Measurements from ENCODE around the gene CDK14.

The CDK14 gene

DNA sequence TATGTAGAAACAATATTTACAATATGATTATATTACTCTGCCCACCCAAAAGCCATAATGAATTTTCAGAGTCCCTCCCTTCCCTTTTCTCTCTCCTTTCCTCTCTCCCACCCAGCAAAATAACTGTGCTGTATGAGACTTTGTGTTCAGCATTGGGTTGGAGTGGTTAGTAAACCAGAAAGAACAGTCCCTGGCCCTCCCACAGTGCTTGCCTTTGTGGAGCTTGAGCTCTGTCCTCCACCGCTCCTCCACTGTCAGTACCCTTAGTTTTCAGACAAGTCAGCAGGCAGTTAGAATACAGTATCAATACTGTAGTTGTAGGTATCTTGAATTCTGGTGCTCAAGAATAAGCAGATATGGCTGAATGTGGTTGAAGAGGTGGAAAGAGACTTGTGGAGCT lies 92.7 kb downstream of the CDK14 start:
- no peak for DNase-seq

DNA sequence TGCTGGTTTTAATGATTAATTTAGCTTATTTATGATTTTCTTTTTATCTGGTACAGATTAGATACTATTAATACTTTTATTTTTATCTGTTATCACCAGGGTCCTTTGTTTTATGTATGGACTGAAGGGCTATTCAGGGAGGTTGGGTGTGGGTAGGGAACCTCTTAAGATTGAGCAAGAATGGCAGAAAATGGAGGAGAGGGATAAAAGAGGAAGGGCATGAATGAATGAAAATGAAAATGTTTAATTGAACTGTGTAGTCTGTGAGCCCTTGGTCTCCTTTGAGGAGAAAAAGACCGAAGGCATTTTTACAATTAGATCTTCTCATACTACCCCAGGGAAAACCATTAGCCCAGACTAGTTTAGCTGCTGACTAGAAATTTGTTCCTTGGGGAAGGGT lies 93.1 kb downstream of the CDK14 start:
- DNase-seq: no peak

DNA sequence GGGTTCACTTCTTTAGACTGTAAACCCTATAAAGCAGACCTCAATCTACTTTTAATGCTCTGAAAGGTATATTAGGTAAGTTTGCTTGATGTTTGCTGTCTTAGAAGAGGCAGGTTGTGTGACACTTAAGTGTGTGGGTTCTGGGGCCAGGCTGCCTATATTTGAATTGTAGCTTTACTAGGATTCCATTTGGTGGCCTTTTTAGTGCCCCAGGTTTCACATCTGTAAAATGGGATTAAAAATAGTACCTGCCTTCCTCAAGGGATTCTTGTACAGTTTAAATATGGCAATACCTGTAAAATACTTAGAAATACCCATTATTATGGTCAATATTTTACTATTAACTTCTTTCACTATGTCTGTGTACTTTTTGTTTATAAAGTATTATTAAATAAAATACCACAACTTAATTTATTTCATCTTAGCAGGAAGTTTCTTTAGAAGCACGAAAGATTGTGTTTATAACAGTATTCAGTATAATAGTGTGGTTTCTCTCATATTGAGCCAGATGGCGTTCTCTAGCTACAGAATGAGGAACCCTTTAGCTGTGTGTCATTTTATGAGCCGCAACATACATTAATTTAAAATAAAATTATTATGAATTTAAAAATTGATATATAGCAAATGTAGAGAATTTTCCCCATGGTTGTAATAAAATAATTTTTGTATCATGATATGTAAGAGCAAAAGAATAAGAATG lies 94.2 kb downstream of the CDK14 start:
- no peak for DNase-seq

DNA sequence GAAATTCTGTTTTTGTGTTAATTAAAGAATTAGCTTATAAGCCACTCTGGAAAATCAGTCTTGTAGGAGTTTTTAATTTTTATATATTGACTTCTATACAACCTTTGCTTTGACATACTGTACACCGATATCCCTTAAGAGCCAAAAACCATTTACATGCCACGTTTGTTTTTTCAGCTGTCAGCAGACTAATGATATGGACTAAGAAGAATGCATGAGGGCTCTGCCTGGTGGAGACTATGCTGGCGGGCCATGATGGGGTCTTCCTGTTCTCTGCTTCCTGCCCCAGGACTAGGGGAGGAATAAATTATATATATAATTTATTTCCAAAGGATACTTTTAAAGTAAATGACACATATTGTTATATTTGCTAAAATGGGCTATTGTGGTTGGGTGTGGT lies 96.3 kb downstream of the CDK14 start:
- no peak for DNase-seq

DNA sequence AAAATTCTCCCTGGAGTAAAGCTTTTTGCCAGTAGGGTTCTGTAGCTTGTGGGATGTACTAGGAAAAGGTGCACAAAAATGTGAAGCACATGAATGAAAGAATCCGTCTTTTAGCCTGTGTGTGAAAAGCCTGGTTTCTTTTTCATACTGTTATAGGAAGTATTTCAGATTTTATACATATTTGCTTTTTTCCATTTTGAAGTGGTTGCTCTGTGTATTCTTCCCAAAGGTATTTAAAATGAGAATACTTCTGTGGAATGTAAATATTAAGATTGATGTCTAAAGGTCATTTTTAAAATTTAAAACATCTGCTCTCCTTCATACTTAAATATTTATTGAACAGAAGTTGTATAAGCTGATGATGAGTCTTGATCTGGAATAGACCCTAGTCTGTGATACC lies 96.8 kb downstream of the CDK14 start:
- no peak for DNase-seq

DNA sequence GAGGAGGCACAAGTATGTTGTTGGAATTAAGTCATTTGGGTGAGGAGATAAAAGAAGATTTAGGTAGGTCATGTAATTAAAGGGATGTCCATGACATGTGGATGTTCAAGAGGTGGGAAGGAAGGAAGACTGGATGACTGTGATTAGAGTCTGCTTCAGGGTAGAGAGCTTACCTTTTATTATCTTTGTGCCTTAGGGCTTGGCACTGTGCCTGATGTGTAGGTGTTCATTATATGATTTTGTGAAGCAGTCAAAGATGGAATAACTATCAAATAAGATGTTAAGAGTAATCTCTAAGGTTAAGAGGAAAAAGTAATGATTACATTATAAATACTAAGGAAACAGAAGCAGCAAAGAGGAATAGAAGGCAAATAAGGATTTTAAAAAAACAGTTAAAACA lies 97.8 kb downstream of the CDK14 start:
- DNase-seq: no peak

DNA sequence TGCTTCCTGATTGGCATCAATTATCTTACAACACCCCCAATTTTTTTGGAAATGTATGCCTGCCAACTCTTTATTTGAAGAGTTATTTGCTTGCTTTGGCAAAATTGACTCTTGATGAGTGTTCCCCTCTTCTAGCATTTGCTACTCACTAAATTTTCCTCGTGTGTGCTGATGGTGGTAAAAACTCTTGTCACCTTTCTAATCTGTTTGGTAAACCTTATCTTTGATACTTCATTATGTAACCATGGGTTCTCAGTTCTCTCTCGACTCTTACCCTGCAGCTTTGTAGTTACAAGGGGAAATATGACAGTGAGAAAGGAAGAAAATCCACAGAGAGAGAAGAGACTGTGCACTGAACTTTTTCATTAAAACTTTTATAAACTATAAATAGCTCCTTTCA lies 102.5 kb downstream of the CDK14 start:
- no peak for DNase-seq

DNA sequence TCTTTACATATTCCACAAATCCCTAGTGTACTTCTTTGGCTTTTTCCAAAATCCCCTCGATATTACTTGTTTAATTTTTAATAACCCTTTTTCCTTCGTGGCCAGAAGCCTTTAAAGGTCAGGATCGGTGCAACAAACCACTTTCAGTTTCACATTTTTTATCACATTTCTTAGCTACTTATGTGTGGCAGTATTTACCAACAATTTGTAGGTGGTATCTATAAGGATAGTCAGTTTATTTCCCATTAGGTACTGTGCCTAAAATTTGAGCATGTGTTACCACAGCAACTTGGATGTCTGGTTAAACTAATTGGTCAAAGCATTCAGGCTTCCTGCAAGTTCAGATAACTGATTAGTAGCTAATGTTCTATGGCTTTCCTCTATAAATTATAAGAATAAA lies 104.9 kb downstream of the CDK14 start:
- no peak for DNase-seq

DNA sequence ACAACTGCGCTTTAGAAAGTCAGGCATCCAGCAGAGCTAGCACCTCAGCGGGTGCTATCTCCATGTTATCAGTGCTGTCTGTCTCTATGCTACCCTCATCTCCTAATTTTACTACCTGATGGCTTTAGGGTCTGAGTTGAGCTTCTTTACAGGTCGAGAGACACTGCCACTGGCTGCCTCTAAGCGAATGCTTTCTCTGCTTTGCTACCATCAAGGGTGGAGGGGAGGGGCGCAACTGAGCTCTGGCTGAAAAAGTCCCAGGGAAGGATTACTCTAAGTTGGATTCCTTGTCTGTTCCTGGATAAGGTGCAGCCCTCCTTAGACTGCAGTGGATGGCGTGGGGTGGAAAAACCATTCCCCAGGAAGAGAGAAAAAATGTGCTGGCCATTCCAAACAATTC lies 105.7 kb downstream of the CDK14 start:
- DNase-seq: no peak

DNA sequence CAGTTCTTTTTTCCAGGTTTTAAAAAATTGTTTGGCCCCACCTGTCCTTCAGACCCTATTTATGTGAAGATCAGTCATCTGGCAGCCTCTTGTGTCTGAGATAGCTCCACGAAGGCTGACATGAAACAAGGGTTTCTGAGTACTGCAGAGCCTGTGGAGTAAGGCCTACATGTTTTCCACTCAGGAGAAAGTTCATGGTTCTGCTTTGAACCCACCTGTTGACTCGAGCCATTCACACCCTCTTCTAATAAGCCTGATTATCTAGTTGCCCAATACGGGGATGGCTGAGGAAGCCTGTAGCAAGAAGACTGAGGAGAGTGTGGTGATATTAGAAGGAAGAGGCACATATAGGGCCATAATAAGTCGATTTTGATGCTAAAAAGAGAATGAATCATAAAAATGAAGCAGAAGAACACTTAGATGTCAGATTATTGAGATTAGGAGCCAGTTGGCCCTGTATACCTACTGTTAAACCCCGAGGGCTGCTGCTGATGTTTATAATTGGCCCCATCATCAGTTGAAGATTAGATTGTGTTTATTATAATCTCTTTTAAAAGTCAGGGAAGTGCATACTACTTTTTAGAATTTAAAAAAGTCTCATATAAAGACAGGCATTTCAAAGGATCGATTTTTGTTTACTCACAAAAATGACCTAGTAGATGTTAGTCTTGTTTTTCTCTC lies 109.4 kb downstream of the CDK14 start:
- no peak for DNase-seq

DNA sequence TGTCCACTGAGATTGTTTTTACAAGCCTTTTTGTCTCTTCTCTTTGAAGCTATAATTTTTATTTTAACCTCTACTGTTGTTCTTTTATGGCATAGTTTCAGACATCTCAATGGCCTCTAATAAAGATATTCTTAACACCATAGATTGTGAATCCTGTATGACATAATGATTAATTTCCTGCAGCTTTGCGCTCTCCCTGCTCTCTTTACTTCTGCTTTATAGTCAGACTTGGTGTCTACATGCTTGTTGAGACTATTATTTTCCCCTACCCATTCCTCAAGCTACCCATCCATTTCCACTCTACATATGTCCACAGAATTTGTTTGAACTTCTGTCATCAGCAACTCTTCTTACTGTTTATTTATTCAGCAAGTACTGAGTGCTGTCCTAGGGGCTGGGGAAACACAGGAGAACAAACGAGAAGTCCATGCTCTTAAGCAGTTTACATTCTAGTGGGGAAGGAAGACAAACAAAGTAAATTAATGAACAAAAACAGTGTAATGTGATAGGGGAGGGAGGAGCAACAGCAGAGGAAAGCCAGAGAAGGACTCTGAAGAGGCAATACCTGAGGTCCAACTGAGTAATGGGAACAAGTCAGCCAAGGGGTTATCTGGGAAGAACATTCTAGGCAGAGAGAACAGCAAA lies 110.1 kb downstream of the CDK14 start:
- DNase-seq: peak; percentile 54

DNA sequence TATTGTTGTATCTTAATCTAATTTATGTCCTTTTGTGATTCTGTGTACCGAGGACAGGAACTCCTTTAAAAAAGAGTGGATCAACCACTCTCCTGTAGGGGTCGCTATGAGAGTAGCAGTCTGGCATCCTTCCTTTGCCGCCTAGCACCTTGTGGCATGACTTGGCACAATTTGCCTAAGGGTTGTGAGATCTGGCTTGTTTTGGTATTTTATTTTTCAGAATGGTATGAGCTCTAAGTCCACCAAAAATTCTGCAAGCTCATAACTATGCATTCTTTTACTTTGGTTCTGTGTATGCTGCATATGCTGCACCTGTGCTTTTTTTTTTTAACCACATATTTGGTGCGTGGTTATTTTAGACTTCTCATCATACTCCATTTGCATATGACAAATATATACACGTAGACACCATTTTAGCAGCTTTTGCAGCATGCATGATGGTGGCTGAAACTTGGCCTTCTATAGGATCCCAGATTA lies 112.8 kb downstream of the CDK14 start:
- DNase-seq: no peak

DNA sequence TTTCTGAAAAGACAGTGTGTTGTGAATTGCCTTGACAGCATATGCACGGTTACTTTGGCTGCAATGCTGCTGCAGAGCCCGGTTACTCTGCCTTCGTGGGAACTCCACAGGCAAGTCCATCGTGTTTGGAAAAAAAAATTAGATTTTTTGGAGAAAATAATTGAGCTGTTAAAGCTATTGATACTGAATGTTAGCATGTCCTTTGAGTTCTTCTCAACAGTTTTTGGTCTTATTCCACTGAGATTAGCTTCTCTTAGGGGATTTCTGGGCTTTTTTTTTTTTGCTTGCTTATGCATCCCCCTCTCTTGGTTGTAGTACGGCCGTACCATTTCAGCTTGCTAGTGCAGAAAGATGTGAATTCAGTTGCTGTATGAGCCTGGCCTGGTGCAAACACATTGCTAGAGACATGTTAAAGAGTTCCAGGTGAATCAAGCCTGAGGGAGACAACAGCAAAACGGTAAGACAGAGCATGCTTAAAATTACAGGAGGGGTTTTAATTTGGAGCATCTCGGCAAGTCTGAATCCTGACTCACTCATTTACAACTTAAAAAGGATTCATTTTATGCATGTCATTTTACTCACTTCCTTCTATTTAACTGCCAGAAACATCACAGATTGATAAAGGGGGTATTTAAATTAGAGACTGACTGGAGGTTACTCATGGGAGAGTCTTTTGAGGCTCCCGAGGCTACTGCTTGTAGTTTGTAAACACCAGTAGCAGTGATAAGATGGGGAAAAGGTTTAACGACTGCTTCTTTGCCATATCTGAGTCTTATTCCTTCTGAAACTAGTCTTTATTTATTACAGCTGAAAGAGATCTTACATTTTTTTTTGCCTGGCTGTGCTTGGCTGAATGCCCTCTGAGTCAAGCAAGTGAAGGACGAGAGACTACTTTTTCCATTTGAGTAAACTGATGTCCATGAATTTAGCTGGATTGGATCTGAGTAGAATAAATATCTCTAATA lies 113.7 kb downstream of the CDK14 start:
- no peak for DNase-seq

DNA sequence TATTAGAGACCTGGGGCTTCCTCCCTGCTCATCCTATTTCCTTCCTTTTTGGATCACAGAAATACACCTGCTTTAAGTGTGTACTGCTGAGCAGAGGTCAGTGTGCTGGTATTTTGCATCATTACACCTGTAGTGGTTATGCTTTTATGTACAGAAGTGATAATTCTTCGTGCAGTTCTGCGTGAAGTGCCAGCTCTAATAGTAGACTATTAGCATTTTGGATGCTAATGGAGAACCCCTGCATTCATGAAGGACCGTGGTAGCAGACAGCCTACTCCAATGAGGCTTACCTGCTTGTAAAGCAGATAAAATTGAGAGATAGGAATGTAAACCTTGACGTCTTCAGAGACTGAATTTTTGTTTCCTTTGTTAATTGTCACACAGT lies 114.3 kb downstream of the CDK14 start:
- DNase-seq: no peak

DNA sequence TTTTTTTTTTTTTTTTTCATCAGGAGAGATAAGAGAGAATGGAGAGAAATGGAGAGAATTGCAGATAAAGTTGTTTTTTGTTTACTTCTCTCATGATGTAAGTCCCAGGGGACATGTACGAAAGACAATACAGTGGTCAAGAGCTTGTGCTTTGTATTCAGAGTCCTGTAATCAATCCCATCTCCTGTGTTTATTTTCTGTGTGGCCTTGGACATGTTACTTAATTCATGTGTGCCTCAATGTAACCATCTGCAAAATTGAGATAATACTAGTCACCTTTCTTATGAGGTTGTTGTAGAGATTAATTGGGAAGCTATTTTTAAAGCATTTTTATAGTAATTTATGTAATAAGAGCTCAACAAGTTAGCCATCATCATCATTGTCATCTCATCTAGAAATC lies 117.5 kb downstream of the CDK14 start:
- DNase-seq: no peak

DNA sequence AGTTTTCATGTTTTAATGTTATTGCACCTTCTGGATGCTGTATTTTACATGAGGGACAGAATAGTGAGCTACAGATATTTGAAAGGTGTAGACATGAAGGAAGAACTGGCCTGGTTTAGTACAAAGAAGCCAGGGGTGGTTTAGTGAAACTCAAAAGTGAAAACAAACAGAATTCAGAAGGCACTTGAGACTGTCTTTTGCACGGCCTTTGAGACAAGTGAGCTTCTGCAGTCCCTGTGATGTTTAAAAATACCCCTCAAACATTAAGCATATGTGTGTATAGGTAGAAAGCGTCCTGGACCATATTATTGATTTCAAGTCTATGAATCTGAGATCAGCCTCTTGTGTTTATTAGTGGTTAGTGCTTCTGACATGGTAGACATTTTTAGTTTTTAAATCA lies 118.9 kb downstream of the CDK14 start:
- DNase-seq: no peak

DNA sequence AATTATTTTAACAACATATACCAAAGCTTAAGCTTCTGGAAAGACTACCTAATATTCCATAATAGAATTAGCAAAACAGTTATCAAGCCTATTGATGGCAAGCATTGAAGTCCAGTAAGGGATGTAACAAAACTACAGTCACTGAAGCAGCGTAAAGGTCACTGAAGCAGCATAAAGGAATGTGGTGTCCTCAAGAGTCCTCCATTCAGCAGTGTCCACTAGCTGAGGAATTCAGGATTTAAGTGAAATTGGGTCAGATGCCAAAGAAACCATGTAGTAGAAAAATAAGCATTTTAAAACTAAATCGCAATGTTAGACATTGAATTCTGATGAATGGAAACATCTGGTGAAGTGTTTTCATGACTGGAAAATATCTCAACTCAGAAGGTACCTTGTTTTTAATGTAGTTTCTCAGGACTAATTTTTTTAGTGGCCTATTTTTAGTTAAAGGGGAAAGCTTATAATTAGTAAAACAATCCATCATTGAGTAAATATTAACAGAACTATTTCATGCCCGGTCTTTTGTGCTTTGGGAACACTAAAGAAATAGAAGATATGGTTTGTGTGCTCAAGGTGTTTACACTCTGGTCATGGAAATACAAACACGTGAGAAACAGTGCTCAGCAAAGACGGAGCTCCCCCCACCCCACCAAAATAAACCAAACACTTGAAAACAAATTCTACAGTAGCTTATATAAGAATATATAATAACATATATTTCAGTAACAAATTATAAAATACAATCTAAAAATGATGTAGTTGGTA lies 121.4 kb downstream of the CDK14 start:
- DNase-seq: peak; percentile 54

DNA sequence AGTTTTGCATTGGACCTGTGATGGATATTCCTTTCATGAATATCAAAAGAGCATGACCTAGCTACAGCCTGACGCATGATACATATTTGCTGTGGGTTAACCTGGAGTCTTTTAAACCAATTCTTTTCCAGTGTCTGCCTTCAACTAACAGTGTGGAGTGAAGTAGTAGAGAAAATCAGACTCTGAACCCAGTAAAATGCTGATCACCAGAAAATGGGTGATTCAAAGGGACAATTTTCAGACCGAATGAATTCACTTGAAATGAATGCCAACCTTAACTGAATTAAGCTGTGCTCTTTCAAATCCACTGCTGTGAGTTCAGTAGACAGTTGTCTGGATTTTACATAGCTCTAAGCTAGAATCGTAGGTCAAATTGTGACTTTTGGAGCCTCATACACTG lies 123.0 kb downstream of the CDK14 start:
- no peak for DNase-seq

DNA sequence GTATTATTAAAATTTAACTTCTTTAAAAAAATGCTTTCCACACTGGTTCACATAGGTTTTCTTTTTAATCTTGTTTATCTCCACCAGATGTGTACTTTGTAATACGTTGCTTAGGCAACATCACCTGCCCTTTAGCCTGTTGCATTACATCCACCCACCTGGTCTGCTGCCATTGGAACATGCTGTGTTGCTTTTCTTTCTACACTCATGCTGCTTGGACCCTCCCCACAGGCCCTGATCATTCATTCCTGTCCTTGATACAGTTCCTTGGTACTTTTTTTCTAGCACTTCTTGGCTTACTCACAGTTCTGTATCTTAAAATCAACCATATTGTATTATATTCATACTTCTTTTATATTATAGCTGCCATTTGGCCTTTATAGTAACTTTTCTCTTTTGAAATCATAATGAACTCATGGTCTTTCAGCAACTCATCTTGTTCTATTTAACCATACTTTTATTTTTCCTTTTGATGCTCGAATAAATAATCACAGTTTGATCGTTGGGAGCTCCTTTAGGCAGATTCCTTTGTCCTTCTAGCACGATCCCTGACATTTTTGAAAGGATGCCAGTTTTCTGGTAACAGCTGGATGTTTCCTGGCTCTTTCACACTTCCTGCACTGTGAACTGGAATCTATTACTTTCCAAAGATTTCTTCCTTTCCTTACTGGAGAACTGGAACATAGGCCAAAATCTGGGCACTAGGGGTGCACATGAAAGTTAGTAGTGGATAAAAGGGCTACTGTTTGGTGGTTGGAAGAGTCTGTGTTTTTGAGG lies 125.1 kb downstream of the CDK14 start:
- DNase-seq: peak; percentile 34

DNA sequence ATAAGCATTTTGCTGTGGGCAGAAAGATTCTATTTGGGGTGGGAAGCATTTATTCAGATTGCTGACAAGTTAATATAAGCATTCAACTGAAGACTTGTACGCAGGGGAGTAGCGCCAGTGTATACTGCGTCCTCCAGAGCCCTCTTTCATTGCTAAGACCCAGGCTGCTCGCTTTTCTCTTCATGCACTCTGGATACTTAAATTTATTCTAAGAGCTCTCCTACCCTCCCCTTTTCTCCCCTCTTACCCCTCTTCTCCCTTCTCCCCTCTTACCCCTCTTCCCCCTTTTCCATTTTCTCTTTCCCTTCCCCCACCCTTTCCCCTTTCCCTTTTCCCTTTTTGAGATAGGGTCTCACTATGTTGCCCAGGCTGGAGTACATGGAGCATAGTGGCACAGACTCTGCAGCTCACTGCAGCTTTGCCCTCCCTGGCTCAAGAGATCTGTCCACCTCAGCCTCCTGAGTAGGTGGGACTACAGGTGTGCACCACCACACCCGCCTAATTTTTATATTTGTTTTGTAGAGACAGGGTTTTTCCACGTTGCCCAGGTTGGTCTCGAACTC lies 125.8 kb downstream of the CDK14 start:
- DNase-seq: no peak

DNA sequence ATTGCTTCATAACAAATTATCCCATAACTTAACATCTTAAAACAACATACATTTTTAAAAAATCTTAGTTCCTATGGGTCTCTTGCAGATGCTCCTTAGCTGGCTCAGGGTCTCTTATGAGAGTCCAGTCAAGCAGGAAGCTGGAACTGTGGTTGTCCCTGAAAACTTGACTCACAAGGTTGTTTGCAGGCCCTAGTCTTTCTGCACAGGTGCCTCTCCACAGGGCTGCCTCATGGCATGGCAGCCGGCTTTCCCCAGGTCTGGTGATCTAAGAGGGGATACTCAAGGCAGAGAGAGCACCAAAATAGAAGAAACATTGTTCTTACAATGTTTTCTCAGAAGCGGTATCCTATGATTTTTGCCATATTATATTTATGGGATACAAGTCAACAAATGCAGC lies 127.1 kb downstream of the CDK14 start:
- DNase-seq: no peak

Data from NCI-H774 (cell line).